A549 (cell line): ENCODE data around the gene NUP210.

Source experiments
- BHLHE40 ChIP-seq: IDR thresholded peaks from 2 replicates; pipeline ENCODE4 v1.6.1; 2012; ENCODE audit warnings: low read depth, low read length, inconsistent platforms
- CTCF ChIP-seq: fragments of >200 bp; sonication (Bioruptor Twin); formaldehyde crosslinking; IDR thresholded peaks from 3 replicates; pipeline ENCODE4 v1.5.1; 2016
- HEYL ChIP-seq: fragments of 250-450 bp; sonication (Bioruptor Pico); IDR thresholded peaks from 2 replicates; pipeline ENCODE4 v1.8.0; 2021; ENCODE audit warnings: mild to moderate bottlenecking, moderate library complexity
- PHF8 ChIP-seq: fragments of 200-600 bp; sonication (generic); IDR thresholded peaks from 2 replicates; pipeline ENCODE4 v1.6.1; 2016; ENCODE audit warnings: low read depth, mild to moderate bottlenecking, antibody characterized with exemption, moderate library complexity, borderline replicate concordance
- POLR2A ChIP-seq: IDR thresholded peaks from 2 replicates; pipeline ENCODE4 v1.6.1; 2012; ENCODE audit warnings: mild to moderate bottlenecking, low read length
- REST ChIP-seq: fragments of 200-600 bp; sonication (generic); IDR thresholded peaks from 2 replicates; pipeline ENCODE4 v1.6.1; 2016; ENCODE audit warnings: antibody characterized with exemption, mild to moderate bottlenecking, moderate library complexity
- USF2 ChIP-seq: fragments of 450-650 bp; IDR thresholded peaks from 2 replicates; pipeline ENCODE4 v1.6.1; 2014; ENCODE audit warnings: antibody characterized with exemption
- TF ChIP-seq, protein P1 (sequence below): IDR thresholded peaks from 2 replicates; pipeline ENCODE4 v1.6.1; 2012

DNA sequence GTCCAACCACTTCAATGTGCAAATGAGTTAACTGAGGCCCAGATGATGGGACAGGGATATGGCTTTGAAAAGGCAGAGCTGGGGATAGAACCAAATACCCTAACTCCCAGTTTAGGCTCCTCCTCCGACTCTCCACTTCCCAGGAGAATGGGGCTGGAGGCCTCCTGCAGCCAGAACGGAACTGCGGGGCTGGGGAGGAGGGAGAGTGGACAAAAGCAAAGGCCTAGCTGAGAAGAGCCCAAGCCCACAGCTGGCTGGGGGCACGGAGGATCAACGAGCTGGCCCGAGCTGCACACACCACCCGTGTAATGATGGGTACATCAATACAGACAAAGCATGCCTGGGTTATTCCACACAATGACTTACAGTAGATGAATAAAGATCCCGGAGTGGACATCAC, 74.8 kb downstream of the NUP210 start:
- TF ChIP-seq CTCF (no peak), BHLHE40 (no peak), USF2 (no peak), REST (no peak), PHF8 (no peak), POLR2A (no peak), HEYL (CRISPR knock-in tag) (no peak)
- TF ChIP-seq, protein P1, sequence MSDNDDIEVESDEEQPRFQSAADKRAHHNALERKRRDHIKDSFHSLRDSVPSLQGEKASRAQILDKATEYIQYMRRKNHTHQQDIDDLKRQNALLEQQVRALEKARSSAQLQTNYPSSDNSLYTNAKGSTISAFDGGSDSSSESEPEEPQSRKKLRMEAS: no peak
